Suppressor macrophage treated with lipopolysaccharide for 4 hours (primary cell): Measurements from ENCODE around the gene VWA5A.
"Not testable (repeated sequence)": the region's sequence is repeated elsewhere in the genome, so short reads cannot be mapped to it uniquely, and the experiment has no call there.

Source experiments
- DNase-seq: peaks from one replicate; pipeline ENCODE4 v3.0.0-alpha.2; 2020

VWA5A gene

GRCh38 chr11:124170315-124170714 is 55.1 kb downstream of the VWA5A start:
- DNase-seq = not testable (repeated sequence)

- DNase-seq = no peak
Measured at GRCh38 chr11:124170801-124171586, 55.7 kb downstream of the VWA5A start.

- DNase-seq = no peak
Measured at GRCh38 chr11:124172101-124172500, 56.9 kb downstream of the VWA5A start.

GRCh38 chr11:124172599-124172998 is 57.3 kb downstream of the VWA5A start:
- DNase-seq = no peak

GRCh38 chr11:124174001-124174583 is 58.8 kb downstream of the VWA5A start:
- DNase-seq = peak; percentile 62

GRCh38 chr11:124176925-124177715 is 61.9 kb downstream of the VWA5A start:
- peak; percentile 73 for DNase-seq

GRCh38 chr11:124179310-124179709 is 64.1 kb downstream of the VWA5A start:
- no peak for DNase-seq

GRCh38 chr11:124183068-124183467 is 67.8 kb downstream of the VWA5A start, which contains the start of gene OR10D3:
OR10D3 (plus strand) TSS chr11:124183345; CDS start chr11:124185270, 1,925 bp downstream.
- DNase-seq = no peak

- no peak for DNase-seq
Measured at GRCh38 chr11:124190298-124191139, 75.3 kb downstream of the VWA5A start.

GRCh38 chr11:124193221-124194010 is 78.2 kb downstream of the VWA5A start:
- DNase-seq = peak; percentile 53

- DNase-seq = no peak
Measured at GRCh38 chr11:124194293-124195188, 79.3 kb downstream of the VWA5A start.

- peak; percentile 67 for DNase-seq
Measured at GRCh38 chr11:124195189-124195734, 80.0 kb downstream of the VWA5A start.
